ENCODE data around the gene TSPAN32.
"Not testable (repeated sequence)": the region's sequence is repeated elsewhere in the genome, so short reads cannot be mapped to it uniquely, and the experiment has no call there.

The TSPAN32 gene

GRCh38 chr11:2363577-2364370 is 62.0 kb downstream of the TSPAN32 start:
- DNase-seq (ENCODE audit: low spot score): peak; percentile 20

GRCh38 chr11:2364386-2364785 is 62.6 kb downstream of the TSPAN32 start:
- not testable (repeated sequence) for DNase-seq (ENCODE audit: low spot score)

- no peak for DNase-seq (ENCODE audit: low spot score)
These were observed 63.9 kb downstream of the TSPAN32 start for GRCh38 chr11:2365571-2366210.

GRCh38 chr11:2366276-2366675 is 64.5 kb downstream of the TSPAN32 start:
- no peak for DNase-seq (ENCODE audit: low spot score)

GRCh38 chr11:2366733-2367132 is 64.9 kb downstream of the TSPAN32 start:
- DNase-seq (ENCODE audit: low spot score): no peak

GRCh38 chr11:2367266-2368160 is 65.7 kb downstream of the TSPAN32 start:
- DNase-seq (ENCODE audit: low spot score): no peak

Small RNA genes within 50 kb of the gene (small RNA-seq; reads per million reads assigned to genes)
- gene RNU6-878P: 0 reads per million in 2 experiments

Data from SK-N-DZ (cell line).